Adrenal gland (tissue), 12 donors: ENCODE measurements around the gene FCRLA. TPM values are rescaled to one million over a fixed set of nuclear protein-coding genes. Genes with fewer than 3 reads are reported as not detected.

ENCODE experiments used
- DNase-seq, 7 donors: peaks; one replicate each; pipeline ENCODE4 v3.0.0-alpha.2; 2019 to 2020
- H3K27ac ChIP-seq, 5 donors: fragments of 200-600 bp; sonication (generic) in 4 of 5; 1 replicate in 3 of 5; 2 replicates in 2 of 5; pipeline versions ENCODE4 v1.5.1 to v1.8.0; 2016 to 2020; ENCODE audit warnings: mild to moderate bottlenecking in 1 of 5
- H3K27me3 ChIP-seq: fragments of 200-600 bp; 2 replicates; pipeline ENCODE4 v1.8.0; 2021
- H3K36me3 ChIP-seq, 2 donors: fragments of 200-600 bp; replicated peaks in 1 of 2; 1 replicate in 1 of 2; 2 replicates in 1 of 2; pipeline versions ENCODE4 v1.5.1 to v1.8.0; 2018 to 2022
- H3K4me1 ChIP-seq, 2 donors: fragments of 200-600 bp; replicated peaks in 1 of 2; 1 replicate in 1 of 2; 2 replicates in 1 of 2; pipeline versions ENCODE4 v1.5.1 to v1.8.0; 2018 to 2021
- H3K4me3 ChIP-seq, 4 donors: fragments of 200-600 bp; sonication (generic) in 3 of 4; one replicate each; pipeline ENCODE4 v1.5.1; 2016 to 2018
- H3K9me3 ChIP-seq, 3 donors: fragments of 200-600 bp; sonication (generic) in 1 of 3; replicated peaks in 1 of 3; 1 replicate in 2 of 3; 2 replicates in 1 of 3; pipeline versions ENCODE4 v1.5.1 to v1.8.0; 2016 to 2021
- CTCF ChIP-seq, 6 experiments: fragments of 450-650 bp in 4 of 6; fragments of 200-600 bp in 2 of 6; sonication (generic) in 1 of 6; IDR thresholded peaks; 1 replicate in 5 of 6; 2 replicates in 1 of 6; pipeline versions ENCODE4 v1.5.1 to v1.8.0; 2016 to 2021; ENCODE audit warnings: antibody characterized with exemption in 6 of 6, mild to moderate bottlenecking in 2 of 6, moderate library complexity in 1 of 6
- POLR2A ChIP-seq, 2 donors: fragments of 450-650 bp; IDR thresholded peaks; one replicate each; pipeline ENCODE4 v1.6.1; 2017; ENCODE audit warnings: antibody characterized with exemption in 2 of 2, mild to moderate bottlenecking in 2 of 2, moderate library complexity in 1 of 2
- WGBS, 4 donors: extraction: QIAGEN DNeasy Blood & Tissue Kit in 2 of 4; methylation state at CpG; one replicate each; pipeline versions ENCODE4 v1.1.5 to v1.1.7; 2013 to 2017; 5-methylcytosine and 5-hydroxymethylcytosine counted together
- intact Hi-C, 2 donors: fragments of 100-400 bp; cut with DNase I; formaldehyde crosslinking; loops; one replicate each; pipeline versions ENCODE4 v1.14.1 to v1.15.0; 2022 to 2023
- polyA plus RNA-seq, 3 donors: library from polyadenylated mRNA; stranded (reverse); fragments of 200-250 nt in 2 of 3; fragments of 350-450 nt in 1 of 3; fragmentation: Illumina TruSeq in 1 of 3; extraction: RNeasy Lipid Tissue Mini Kit (QIAGEN cat#74804) in 1 of 3; gene quantifications; one replicate each; pipeline ENCODE4 v1.2.3, GENCODE V29; 2013 to 2014
- total RNA-seq, 9 donors: library from RNA; depleted of rRNA in 4 of 9; stranded (reverse); fragments of >200 nt in 4 of 9; fragments of 120-200 nt in 1 of 9; fragmentation: NEBNext Ultra II Directional in 1 of 9; extraction: Animal tissue kit (Norgen Biotek cat#: 25700) in 1 of 9; gene quantifications; one replicate each; pipeline versions ENCODE4 v1.1.0 to v1.2.4, GENCODE V29; 2013 to 2023
- donor health status: healthy with polysubstance abuse.
- donor health status: Bipolar disorder and iron deficiency.
- donor health status: DM: yes; HTN: yes; CAD: no.
- donor health status: DM: no; HTN: no; CAD: no.
- donor health status: DM: no; HTN: no; CAD: no.
- donor health status: DM: yes; HTN: yes; CAD: no.

Gene FCRLA
- total and polyA plus RNA-seq, 12 donors = 0.03 to 28.0 (median 0.22) TPM; not detected in 6

GRCh38 chr1:161727256-161727924 lies 20.4 kb downstream of the FCRLA start:
- peaks cover 14% of the 10 kb centered on the region for H3K27me3 ChIP-seq
- H3K27ac ChIP-seq = peak overlapping the region in 4 of 5 donors; percentile 66 to 88 (median 74)
- peaks cover 0 to 10% of the 10 kb centered on the region in 2 donors for H3K4me1 ChIP-seq
- H3K4me3 ChIP-seq = peak overlapping the region in 2 of 4 donors; percentile 52 to 67
- no peak for DNase-seq
- no peak for TF ChIP-seq POLR2A (IDR thresholded peaks at IDR 0.05)
- no peak for TF ChIP-seq CTCF (IDR thresholded peaks at IDR 0.05)
- no peaks in the 10 kb centered on the region for H3K9me3 ChIP-seq
- intact Hi-C loops = no loop called here
- H3K36me3 ChIP-seq = no peaks in the 10 kb centered on the region
- WGBS, 4 donors = 6 to 24% (median 12%) methylated on average over 14 to 38 of the region's 38 CpGs

- DNase-seq = no peak
- H3K27ac ChIP-seq = no peak overlapping the region
- H3K36me3 ChIP-seq = no peaks in the 10 kb centered on the region
- intact Hi-C loops = no loop called here
- 82 to 87% (median 84%) methylated on average over 4 to 7 of the region's 7 CpGs for WGBS, 4 donors
- peaks cover 0 to 10% of the 10 kb centered on the region in 2 donors for H3K4me1 ChIP-seq
- H3K9me3 ChIP-seq = no peaks in the 10 kb centered on the region
- H3K4me3 ChIP-seq = no peak overlapping the region
- peaks cover 11% of the 10 kb centered on the region for H3K27me3 ChIP-seq
- TF ChIP-seq POLR2A (IDR thresholded peaks at IDR 0.05) = no peak
- no peak for TF ChIP-seq CTCF (IDR thresholded peaks at IDR 0.05)
Measured at GRCh38 chr1:161728376-161729226, 21.6 kb downstream of the FCRLA start.

- Histone ChIP-seq H3K36me3 (no peaks in the 10 kb centered on the region), H3K4me1 (peaks cover 0 to 10% of the 10 kb centered on the region in 2 donors), H3K27me3 (peaks cover 4% of the 10 kb centered on the region), H3K9me3 (no peaks in the 10 kb centered on the region), H3K27ac (no peak overlapping the region), H3K4me3 (no peak overlapping the region)
- DNase-seq = no peak
- intact Hi-C loops = loop anchor here in 1 of 2 donors (10.0 kb wide), 1 partner anchor 245 kb away; no protein-coding TSS in a partner anchor
- 54 to 73% (median 67%) methylated on average over 6 of the region's 6 CpGs for whole genome bisulfite sequencing, 4 donors
- TF ChIP-seq POLR2A (IDR thresholded peaks at IDR 0.05) (no peak), CTCF (IDR thresholded peaks at IDR 0.05) (no peak)
Measured at GRCh38 chr1:161730050-161730564, 23.1 kb downstream of the FCRLA start.

GRCh38 chr1:161731241-161731640 lies 24.2 kb downstream of the FCRLA start:
- Histone ChIP-seq H3K4me3 (no peak overlapping the region), H3K27ac (no peak overlapping the region), H3K9me3 (no peaks in the 10 kb centered on the region), H3K4me1 (peaks cover 0 to under 1% of the 10 kb centered on the region in 2 donors), H3K27me3 (peaks cover 4% of the 10 kb centered on the region), H3K36me3 (no peaks in the 10 kb centered on the region)
- DNase-seq = no peak
- intact Hi-C loops = loop anchor here in 1 of 2 donors (10.0 kb wide), 1 partner anchor 246 kb away; no protein-coding TSS in a partner anchor
- 66 to 74% (median 69%) methylated on average over 6 of the region's 6 CpGs for WGBS, 4 donors
- no peak for TF ChIP-seq POLR2A (IDR thresholded peaks at IDR 0.05)
- TF ChIP-seq CTCF (IDR thresholded peaks at IDR 0.05) = no peak
